ENCODE data around the gene CAPZB.

Gene CAPZB

DNA sequence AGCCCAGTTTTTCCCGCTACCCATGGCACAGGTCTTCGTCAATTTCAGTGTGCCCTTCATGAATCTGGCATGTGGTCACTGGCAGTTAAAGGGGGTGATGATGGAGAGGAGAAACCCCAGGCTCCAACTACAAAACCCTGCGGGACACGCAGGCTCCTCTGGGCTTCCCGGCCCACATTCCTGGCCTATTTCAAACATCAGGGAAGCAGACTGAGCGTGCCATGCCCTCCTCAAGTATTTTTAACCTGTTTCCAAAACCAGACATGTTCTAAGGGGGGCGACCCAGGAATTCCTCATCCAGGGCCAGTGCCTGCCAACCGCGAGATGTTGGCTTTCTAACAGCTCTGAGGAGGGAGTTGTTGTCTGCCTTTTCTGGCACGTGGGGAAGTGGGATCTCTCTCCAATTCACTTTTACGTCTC is 85.1 kb downstream of the CAPZB start:
- Histone ChIP-seq H3K36me3 (ENCODE audit: insufficient read depth, low read length) (peaks cover 36% of the 10 kb centered on the region; the same call in 1 of the 2 replicates), H3K79me2 (ENCODE audit: insufficient read depth, low read length) (peaks cover 94% of the 10 kb centered on the region), H3K27me3 (ENCODE audit: insufficient read depth, low read length, poor library complexity, severe bottlenecking) (no peaks in the 10 kb centered on the region), H2AFZ (ENCODE audit: low read length) (no peak overlapping the region), H3K4me3 (ENCODE audit: low read length, poor library complexity, severe bottlenecking) (no peak overlapping the region), H3K4me1 (ENCODE audit: insufficient read depth, low read length, poor library complexity, severe bottlenecking) (no peaks in the 10 kb centered on the region), H3K9ac (ENCODE audit: low read depth, low read length, poor library complexity, severe bottlenecking) (no peak overlapping the region), H3F3A (ENCODE audit: low read depth) (no peaks in the 10 kb centered on the region), H3K9me2 (replicated peaks; ENCODE audit: low read depth, low read length) (no peaks in the 10 kb centered on the region), H3K9me3 (ENCODE audit: insufficient read depth, low read depth, low read length) (no peaks in the 10 kb centered on the region), H3K4me2 (ENCODE audit: low read depth, low read length, poor library complexity, severe bottlenecking) (no peak overlapping the region), H4K20me1 (ENCODE audit: insufficient read depth, low read length, poor library complexity, severe bottlenecking) (peaks cover 62% of the 10 kb centered on the region)
- no peak for TF ChIP-seq EZH2phosphoT487 (IDR thresholded peaks at IDR 0.05; ENCODE audit: borderline replicate concordance)
- TF ChIP-seq, protein P1, sequence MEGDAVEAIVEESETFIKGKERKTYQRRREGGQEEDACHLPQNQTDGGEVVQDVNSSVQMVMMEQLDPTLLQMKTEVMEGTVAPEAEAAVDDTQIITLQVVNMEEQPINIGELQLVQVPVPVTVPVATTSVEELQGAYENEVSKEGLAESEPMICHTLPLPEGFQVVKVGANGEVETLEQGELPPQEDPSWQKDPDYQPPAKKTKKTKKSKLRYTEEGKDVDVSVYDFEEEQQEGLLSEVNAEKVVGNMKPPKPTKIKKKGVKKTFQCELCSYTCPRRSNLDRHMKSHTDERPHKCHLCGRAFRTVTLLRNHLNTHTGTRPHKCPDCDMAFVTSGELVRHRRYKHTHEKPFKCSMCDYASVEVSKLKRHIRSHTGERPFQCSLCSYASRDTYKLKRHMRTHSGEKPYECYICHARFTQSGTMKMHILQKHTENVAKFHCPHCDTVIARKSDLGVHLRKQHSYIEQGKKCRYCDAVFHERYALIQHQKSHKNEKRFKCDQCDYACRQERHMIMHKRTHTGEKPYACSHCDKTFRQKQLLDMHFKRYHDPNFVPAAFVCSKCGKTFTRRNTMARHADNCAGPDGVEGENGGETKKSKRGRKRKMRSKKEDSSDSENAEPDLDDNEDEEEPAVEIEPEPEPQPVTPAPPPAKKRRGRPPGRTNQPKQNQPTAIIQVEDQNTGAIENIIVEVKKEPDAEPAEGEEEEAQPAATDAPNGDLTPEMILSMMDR (conservative IDR thresholded peaks at IDR 0.05; ENCODE audit: low read length) = no peak

DNA sequence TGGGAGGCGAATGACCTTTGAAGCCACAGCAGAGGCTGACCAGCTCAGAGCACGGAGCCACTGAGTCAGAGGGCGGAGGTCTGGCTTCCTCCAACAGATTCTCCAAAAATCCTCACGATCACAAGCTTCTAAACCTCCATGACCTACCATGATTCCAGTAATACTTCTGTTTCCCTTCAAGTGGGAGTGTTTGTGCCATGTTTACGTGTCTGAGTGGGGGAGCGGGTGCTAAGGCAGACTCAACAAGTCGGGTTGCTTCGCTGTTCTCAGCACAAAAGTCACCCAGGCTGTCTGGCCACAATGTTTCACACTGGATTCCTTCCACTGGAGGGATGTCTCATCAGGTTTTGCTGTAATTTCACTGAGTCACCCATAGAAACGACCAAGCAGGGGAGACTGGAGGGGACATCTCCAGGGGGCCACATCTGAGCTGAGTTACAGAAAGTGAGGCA is 87.0 kb downstream of the CAPZB start:
- no peaks in the 10 kb centered on the region for H3K27me3 ChIP-seq (ENCODE audit: insufficient read depth, low read length, poor library complexity, severe bottlenecking)
- no peak overlapping the region for H3K9ac ChIP-seq (ENCODE audit: low read depth, low read length, poor library complexity, severe bottlenecking)
- no peaks in the 10 kb centered on the region for H3F3A ChIP-seq (ENCODE audit: low read depth)
- TF ChIP-seq EZH2phosphoT487 (IDR thresholded peaks at IDR 0.05; ENCODE audit: borderline replicate concordance) = no peak
- TF ChIP-seq, protein P1 (conservative IDR thresholded peaks at IDR 0.05; ENCODE audit: low read length) = no peak
- no peaks in the 10 kb centered on the region for H3K9me2 ChIP-seq (replicated peaks; ENCODE audit: low read depth, low read length)
- no peaks in the 10 kb centered on the region for H3K4me1 ChIP-seq (ENCODE audit: insufficient read depth, low read length, poor library complexity, severe bottlenecking)
- no peaks in the 10 kb centered on the region for H3K9me3 ChIP-seq (ENCODE audit: insufficient read depth, low read depth, low read length)
- peaks cover 97% of the 10 kb centered on the region for H3K79me2 ChIP-seq (ENCODE audit: insufficient read depth, low read length)
- H3K4me3 ChIP-seq (ENCODE audit: low read length, poor library complexity, severe bottlenecking) = no peak overlapping the region
- H3K36me3 ChIP-seq (ENCODE audit: insufficient read depth, low read length) = peaks cover 35% of the 10 kb centered on the region; the same call in 1 of the 2 replicates
- no peak overlapping the region for H2AFZ ChIP-seq (ENCODE audit: low read length)
- no peak overlapping the region for H3K4me2 ChIP-seq (ENCODE audit: low read depth, low read length, poor library complexity, severe bottlenecking)
- H4K20me1 ChIP-seq (ENCODE audit: insufficient read depth, low read length, poor library complexity, severe bottlenecking) = peaks cover 59% of the 10 kb centered on the region

DNA sequence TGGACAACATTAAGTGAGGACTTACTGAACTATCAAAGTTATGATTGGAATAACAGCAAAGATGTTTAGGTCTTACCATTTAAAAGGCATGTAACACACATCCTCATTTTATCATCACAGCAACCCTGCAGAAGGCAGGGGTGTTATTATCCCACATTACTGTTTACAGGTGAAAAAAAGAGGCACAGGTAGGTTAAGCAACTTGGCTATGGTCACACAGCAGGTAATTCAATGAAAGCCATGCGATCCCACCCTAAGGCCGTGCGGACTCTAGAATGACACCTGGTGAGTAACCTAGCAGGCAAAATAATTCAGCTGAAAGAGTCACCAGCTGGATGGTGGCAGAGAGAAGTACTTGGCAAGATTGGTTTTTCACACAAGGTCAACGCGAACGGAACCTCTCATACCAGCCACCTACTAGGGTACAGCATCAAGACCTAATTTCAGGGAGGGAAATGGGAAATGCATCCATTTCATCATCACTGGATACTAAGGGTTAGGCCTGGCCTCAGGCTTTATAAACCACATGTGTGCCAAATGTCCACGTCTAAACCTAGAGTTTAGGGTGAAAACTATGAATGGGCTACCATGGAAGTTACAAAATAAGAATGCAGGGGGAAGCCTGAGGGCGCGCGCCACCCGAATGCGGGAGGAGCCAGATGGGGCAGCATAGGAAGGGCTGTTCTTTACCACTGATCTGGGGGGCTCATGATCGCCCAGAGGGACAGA is 88.0 kb downstream of the CAPZB start:
- Histone ChIP-seq H3K4me1 (ENCODE audit: insufficient read depth, low read length, poor library complexity, severe bottlenecking) (peaks cover 3% of the 10 kb centered on the region), H3K36me3 (ENCODE audit: insufficient read depth, low read length) (peaks cover 32% of the 10 kb centered on the region; the same call in 1 of the 2 replicates), H3K9ac (ENCODE audit: low read depth, low read length, poor library complexity, severe bottlenecking) (no peak overlapping the region), H3F3A (ENCODE audit: low read depth) (no peaks in the 10 kb centered on the region), H3K9me3 (ENCODE audit: insufficient read depth, low read depth, low read length) (no peaks in the 10 kb centered on the region), H3K79me2 (ENCODE audit: insufficient read depth, low read length) (peaks cover 99% of the 10 kb centered on the region), H4K20me1 (ENCODE audit: insufficient read depth, low read length, poor library complexity, severe bottlenecking) (peaks cover 65% of the 10 kb centered on the region), H3K4me3 (ENCODE audit: low read length, poor library complexity, severe bottlenecking) (no peak overlapping the region), H3K4me2 (ENCODE audit: low read depth, low read length, poor library complexity, severe bottlenecking) (no peak overlapping the region), H2AFZ (ENCODE audit: low read length) (no peak overlapping the region), H3K9me2 (replicated peaks; ENCODE audit: low read depth, low read length) (no peaks in the 10 kb centered on the region), H3K27me3 (ENCODE audit: insufficient read depth, low read length, poor library complexity, severe bottlenecking) (no peaks in the 10 kb centered on the region)
- TF ChIP-seq EZH2phosphoT487 (IDR thresholded peaks at IDR 0.05; ENCODE audit: borderline replicate concordance) = no peak
- TF ChIP-seq, protein P1 (conservative IDR thresholded peaks at IDR 0.05; ENCODE audit: low read length) = no peak

Measured in Loucy (cell line).